Trophoblast cell (in vitro differentiated cells and primary cell): ENCODE measurements around the gene NAAA.

Experiments
- DNase-seq, 2 donors: peaks; one replicate each; pipeline ENCODE4 v3.0.0-alpha.2; 2016
- H2AFZ ChIP-seq: 2 replicates; pipeline ENCODE4 v1.6.1; 2013; ENCODE audit warnings: low read length, moderate library complexity, mild to moderate bottlenecking; ENCODE audit not compliant: insufficient read depth, poor library complexity
- H2AK5ac ChIP-seq: 2 replicates; pipeline ENCODE4 v1.6.1; 2013; ENCODE audit warnings: mild to moderate bottlenecking, low read length
- H2BK120ac ChIP-seq: 2 replicates; pipeline ENCODE4 v1.6.1; 2013; ENCODE audit warnings: low read length, mild to moderate bottlenecking, moderate library complexity; ENCODE audit not compliant: insufficient read depth, poor library complexity
- H2BK12ac ChIP-seq: 2 replicates; pipeline ENCODE4 v1.6.1; 2013; ENCODE audit warnings: mild to moderate bottlenecking, low read length, moderate library complexity
- H2BK5ac ChIP-seq: 2 replicates; pipeline ENCODE4 v1.6.1; 2013; ENCODE audit warnings: low read length, low read depth, moderate library complexity, mild to moderate bottlenecking; ENCODE audit not compliant: poor library complexity
- H3K14ac ChIP-seq: 2 replicates; pipeline ENCODE4 v1.6.1; 2013; ENCODE audit warnings: mild to moderate bottlenecking, low read length
- H3K18ac ChIP-seq: 2 replicates; pipeline ENCODE4 v1.6.1; 2013; ENCODE audit warnings: mild to moderate bottlenecking, low read length
- H3K23ac ChIP-seq: 2 replicates; pipeline ENCODE4 v1.6.1; 2013; ENCODE audit warnings: low read length
- H3K27ac ChIP-seq: 2 replicates; pipeline ENCODE4 v1.5.1; 2013; ENCODE audit warnings: low read depth, mild to moderate bottlenecking, inconsistent platforms, low read length, moderate library complexity
- H3K27me3 ChIP-seq: 2 replicates; pipeline ENCODE4 v1.6.1; 2013; ENCODE audit warnings: inconsistent platforms, mild to moderate bottlenecking, low read length, moderate library complexity; ENCODE audit not compliant: insufficient read depth
- H3K36me3 ChIP-seq, 2 experiments: 1 replicate in 1 of 2; 2 replicates in 1 of 2; pipeline ENCODE4 v1.6.1; 2013; ENCODE audit warnings: low read length in 2 of 2, mild to moderate bottlenecking in 2 of 2, moderate library complexity in 1 of 2; ENCODE audit not compliant: insufficient read depth in 2 of 2, control insufficient read depth in 1 of 2
- H3K4ac ChIP-seq: 2 replicates; pipeline ENCODE4 v1.6.1; 2013; ENCODE audit warnings: low read depth, mild to moderate bottlenecking, low read length, moderate library complexity
- H3K4me1 ChIP-seq, 2 experiments: 1 replicate in 1 of 2; 2 replicates in 1 of 2; pipeline ENCODE4 v1.6.1; 2013; ENCODE audit warnings: low read length in 2 of 2, mild to moderate bottlenecking in 2 of 2, moderate library complexity in 1 of 2; ENCODE audit not compliant: insufficient read depth in 2 of 2, control insufficient read depth in 1 of 2
- H3K4me2 ChIP-seq: 2 replicates; pipeline ENCODE4 v1.6.1; 2013; ENCODE audit warnings: inconsistent platforms, mild to moderate bottlenecking, low read length, moderate library complexity
- H3K4me3 ChIP-seq: 2 replicates; pipeline ENCODE4 v1.5.1; 2013; ENCODE audit warnings: mild to moderate bottlenecking, low read depth, low read length, inconsistent platforms
- H3K79me1 ChIP-seq: one replicate; pipeline ENCODE4 v1.6.1; 2013; ENCODE audit warnings: low read length
- H3K79me2 ChIP-seq: 2 replicates; pipeline ENCODE4 v1.6.1; 2013; ENCODE audit warnings: low read length, mild to moderate bottlenecking; ENCODE audit not compliant: control insufficient read depth, insufficient read depth, poor library complexity
- H3K9ac ChIP-seq: 2 replicates; pipeline ENCODE4 v1.6.1; 2013; ENCODE audit warnings: mild to moderate bottlenecking, low read length
- H3K9me3 ChIP-seq: 2 replicates; pipeline ENCODE4 v1.6.1; 2013; ENCODE audit warnings: low read depth, mild to moderate bottlenecking, control low read depth, inconsistent platforms, low read length; ENCODE audit not compliant: insufficient read depth
- H4K12ac ChIP-seq: 2 replicates; pipeline ENCODE4 v1.6.1; 2013; ENCODE audit warnings: low read depth, mild to moderate bottlenecking, low read length, moderate library complexity
- H4K8ac ChIP-seq: 2 replicates; pipeline ENCODE4 v1.6.1; 2013; ENCODE audit warnings: low read depth, mild to moderate bottlenecking, low read length, moderate library complexity
- H4K91ac ChIP-seq: one replicate; pipeline ENCODE4 v1.6.1; 2013; ENCODE audit warnings: low read depth, mild to moderate bottlenecking, low read length, moderate library complexity
- whole genome bisulfite sequencing: extraction: QIAGEN DNeasy Blood & Tissue Kit; methylation state at CpG from one replicate; pipeline ENCODE4 v1.1.7; 2013; ENCODE audit warnings: missing lambda C conversion rate; ENCODE audit not compliant: insufficient read length, insufficient coverage; ENCODE audit errors: extremely low coverage; 5-methylcytosine and 5-hydroxymethylcytosine counted together

Gene NAAA

GRCh38 chr4:75886104-75886503, 54.7 kb downstream of the NAAA start:
- Histone ChIP-seq H2AK5ac (no peak overlapping the region), H3K14ac (no peak overlapping the region), H3K27me3 (no peaks in the 10 kb centered on the region), H2BK120ac (no peak overlapping the region), H3K18ac (no peak overlapping the region), H3K36me3 (peaks cover 0 to 2% of the 10 kb centered on the region in 2 experiments), H4K12ac (no peak overlapping the region), H3K4me1 (peaks cover 0 to 4% of the 10 kb centered on the region in 2 experiments), H2AFZ (no peak overlapping the region), H2BK12ac (no peak overlapping the region), H3K4me3 (no peak overlapping the region), H3K27ac (no peak overlapping the region), H3K79me2 (no peaks in the 10 kb centered on the region), H4K91ac (no peak overlapping the region), H3K4me2 (no peak overlapping the region), H3K4ac (no peak overlapping the region), H3K9me3 (no peaks in the 10 kb centered on the region), H3K23ac (no peak overlapping the region), H3K9ac (no peak overlapping the region), H3K79me1 (no peaks in the 10 kb centered on the region), H2BK5ac (no peak overlapping the region), H4K8ac (no peak overlapping the region)
- no CpG with 5 or more reads among the region's 24 CpGs for WGBS
- DNase-seq = no peak

GRCh38 chr4:75881476-75881875, 59.3 kb downstream of the NAAA start:
- Histone ChIP-seq H2BK12ac (no peak overlapping the region), H3K79me1 (no peaks in the 10 kb centered on the region), H4K91ac (no peak overlapping the region), H3K9ac (no peak overlapping the region), H3K23ac (no peak overlapping the region), H3K18ac (no peak overlapping the region), H3K79me2 (no peaks in the 10 kb centered on the region), H3K4me2 (no peak overlapping the region), H3K27me3 (no peaks in the 10 kb centered on the region), H2AFZ (no peak overlapping the region), H2BK5ac (no peak overlapping the region), H3K14ac (no peak overlapping the region), H3K36me3 (peaks cover 0 to 2% of the 10 kb centered on the region in 2 experiments), H4K8ac (no peak overlapping the region), H2BK120ac (no peak overlapping the region), H3K4ac (no peak overlapping the region), H3K9me3 (no peaks in the 10 kb centered on the region), H3K27ac (no peak overlapping the region), H3K4me3 (no peak overlapping the region), H2AK5ac (no peak overlapping the region), H3K4me1 (no peaks in the 10 kb centered on the region), H4K12ac (no peak overlapping the region)
- DNase-seq = no peak
- WGBS = no CpG with 5 or more reads among the region's 3 CpGs

GRCh38 chr4:75880278-75880677, 60.5 kb downstream of the NAAA start:
- Histone ChIP-seq H2BK5ac (no peak overlapping the region), H3K4me2 (no peak overlapping the region), H3K36me3 (no peaks in the 10 kb centered on the region), H3K14ac (no peak overlapping the region), H3K23ac (no peak overlapping the region), H4K8ac (no peak overlapping the region), H3K4ac (no peak overlapping the region), H2BK120ac (no peak overlapping the region), H3K27ac (no peak overlapping the region), H3K79me1 (no peaks in the 10 kb centered on the region), H3K18ac (no peak overlapping the region), H3K4me3 (no peak overlapping the region), H3K79me2 (no peaks in the 10 kb centered on the region), H2AFZ (no peak overlapping the region), H2AK5ac (no peak overlapping the region), H2BK12ac (no peak overlapping the region), H3K27me3 (no peaks in the 10 kb centered on the region), H4K12ac (no peak overlapping the region), H3K9me3 (no peaks in the 10 kb centered on the region), H3K4me1 (no peaks in the 10 kb centered on the region), H4K91ac (no peak overlapping the region), H3K9ac (no peak overlapping the region)
- DNase-seq = no peak
- no CpG with 5 or more reads among the region's 1 CpG for WGBS

GRCh38 chr4:75878246-75878756, 62.5 kb downstream of the NAAA start:
- H2BK5ac ChIP-seq = no peak overlapping the region
- H3K14ac ChIP-seq = no peak overlapping the region
- H3K79me1 ChIP-seq = no peaks in the 10 kb centered on the region
- H3K79me2 ChIP-seq = no peaks in the 10 kb centered on the region
- no peak for DNase-seq
- no peak overlapping the region for H2BK12ac ChIP-seq
- H3K9me3 ChIP-seq = no peaks in the 10 kb centered on the region
- H2AK5ac ChIP-seq = no peak overlapping the region
- no peak overlapping the region for H3K4me3 ChIP-seq
- no peak overlapping the region for H3K18ac ChIP-seq
- H3K23ac ChIP-seq = no peak overlapping the region
- no peak overlapping the region for H3K4me2 ChIP-seq
- no peak overlapping the region for H3K9ac ChIP-seq
- H4K12ac ChIP-seq = no peak overlapping the region
- no peak overlapping the region for H3K27ac ChIP-seq
- H3K4ac ChIP-seq = no peak overlapping the region
- no peak overlapping the region for H2BK120ac ChIP-seq
- H3K27me3 ChIP-seq = no peaks in the 10 kb centered on the region
- no peaks in the 10 kb centered on the region for H3K4me1 ChIP-seq
- WGBS = no CpG with 5 or more reads among the region's 6 CpGs
- H4K8ac ChIP-seq = no peak overlapping the region
- H2AFZ ChIP-seq = no peak overlapping the region
- H4K91ac ChIP-seq = no peak overlapping the region
- H3K36me3 ChIP-seq = no peaks in the 10 kb centered on the region
